WTC11 (cell line): ENCODE data around the gene ADAM33.
A peak's percentile ranks its signal among the peaks of the same experiment; 100 is the strongest.

ENCODE experiments used
- AR ChIP-seq: fragments of 250-450 bp; sonication (Bioruptor Pico); IDR thresholded peaks from 2 replicates; pipeline ENCODE4 v1.9.0; 2021; ENCODE audit warnings: mild to moderate bottlenecking
- ATF2 ChIP-seq: sonication (generic); formaldehyde crosslinking; IDR thresholded peaks from 2 replicates; pipeline ENCODE4 v1.8.1; 2022; ENCODE audit warnings: low read depth, missing genetic modification reagents, borderline replicate concordance
- CTCF ChIP-seq: fragments of 200-600 bp; IDR thresholded peaks from 2 replicates; pipeline ENCODE4 v1.8.0; 2022; ENCODE audit warnings: antibody characterized with exemption
- FOXP4 ChIP-seq: sonication (generic); formaldehyde crosslinking; IDR thresholded peaks from 2 replicates; pipeline ENCODE4 v1.8.0; 2022; ENCODE audit warnings: mild to moderate bottlenecking, missing genetic modification reagents
- NR3C1 ChIP-seq: sonication (generic); formaldehyde crosslinking; conservative IDR thresholded peaks from 2 replicates; pipeline ENCODE4 v1.8.1; 2023; ENCODE audit warnings: low read depth, mild to moderate bottlenecking, missing genetic modification reagents
- SMAD3 ChIP-seq: sonication (generic); formaldehyde crosslinking; IDR thresholded peaks from 2 replicates; pipeline ENCODE4 v1.8.0; 2022; ENCODE audit warnings: missing genetic modification reagents, mild to moderate bottlenecking, borderline replicate concordance
- SP1 ChIP-seq: sonication (generic); formaldehyde crosslinking; conservative IDR thresholded peaks from 2 replicates; pipeline ENCODE4 v1.8.1; 2022; ENCODE audit warnings: missing genetic modification reagents
- STAT6 ChIP-seq: sonication (generic); formaldehyde crosslinking; conservative IDR thresholded peaks from 2 replicates; pipeline ENCODE4 v1.8.1; 2023; ENCODE audit warnings: mild to moderate bottlenecking, low read depth, missing genetic modification reagents, moderate library complexity
- TCF7 ChIP-seq: sonication (generic); formaldehyde crosslinking; IDR thresholded peaks from 2 replicates; pipeline ENCODE4 v1.8.0; 2022; ENCODE audit warnings: mild to moderate bottlenecking, low read depth, missing genetic modification reagents, moderate library complexity
- TP53 ChIP-seq: sonication (generic); formaldehyde crosslinking; IDR thresholded peaks from 2 replicates; pipeline ENCODE4 v1.8.1; 2023; ENCODE audit warnings: mild to moderate bottlenecking, missing genetic modification reagents
- USF2 ChIP-seq: sonication (generic); formaldehyde crosslinking; IDR thresholded peaks from 2 replicates; pipeline ENCODE4 v1.8.1; 2023; ENCODE audit warnings: mild to moderate bottlenecking, missing genetic modification reagents, moderate library complexity
- ZNF121 ChIP-seq: sonication (generic); formaldehyde crosslinking; IDR thresholded peaks from 2 replicates; pipeline ENCODE4 v1.8.0; 2023; ENCODE audit warnings: missing genetic modification reagents
- ZNF232 ChIP-seq: sonication (generic); formaldehyde crosslinking; IDR thresholded peaks from 2 replicates; pipeline ENCODE4 v1.8.0; 2022; ENCODE audit warnings: mild to moderate bottlenecking, missing genetic modification reagents
- ZNF423 ChIP-seq: fragments of 250-450 bp; sonication (Bioruptor Pico); IDR thresholded peaks from 2 replicates; pipeline ENCODE4 v2.1.2; 2022; ENCODE audit warnings: mild to moderate bottlenecking, moderate library complexity

GRCh38 chr20:3687655-3688054 is 5.8 kb upstream of the ADAM33 start:
- TF ChIP-seq FOXP4 (CRISPR knock-in tag) (no peak), USF2 (CRISPR knock-in tag) (peak; percentile 94), ZNF232 (no peak), CTCF (no peak), TCF7 (no peak), TP53 (CRISPR knock-in tag) (no peak), NR3C1 (CRISPR knock-in tag) (no peak), ATF2 (no peak), ZNF423 (no peak), AR (no peak), SP1 (CRISPR knock-in tag) (no peak), ZNF121 (no peak), SMAD3 (CRISPR knock-in tag) (no peak), STAT6 (CRISPR knock-in tag) (no peak)
